Nephron (organoid): ENCODE results near the gene PTTG1IP.
A peak's percentile ranks its signal among the peaks of the same experiment; 100 is the strongest.

Source experiments
- H3K27ac Mint-ChIP-seq, 3 experiments: 2 replicates each; pipeline ENCODE4 v1.8.0; 2020; ENCODE audit warnings: mixed read lengths in 3 of 3, mild to moderate bottlenecking in 2 of 3, moderate library complexity in 1 of 3
- H3K27me3 Mint-ChIP-seq: 2 replicates; pipeline ENCODE4 v1.8.0; 2021; ENCODE audit warnings: low read depth, mild to moderate bottlenecking, moderate library complexity, mixed read lengths
- H3K36me3 Mint-ChIP-seq: 2 replicates; pipeline ENCODE4 v1.8.0; 2020; ENCODE audit warnings: low read depth, mixed read lengths
- H3K4me1 Mint-ChIP-seq: 2 replicates; pipeline ENCODE4 v1.8.0; 2020; ENCODE audit warnings: mixed read lengths
- H3K4me3 Mint-ChIP-seq, 3 experiments: 2 replicates each; pipeline ENCODE4 v1.8.0; 2020; ENCODE audit warnings: mild to moderate bottlenecking in 3 of 3, mixed read lengths in 3 of 3, moderate library complexity in 2 of 3
- H3K9me3 Mint-ChIP-seq: 2 replicates; pipeline ENCODE4 v1.8.0; 2020; ENCODE audit warnings: mixed read lengths
- TF ChIP-seq, protein P1 (sequence below), 3 experiments: fragments of 200-600 bp; sonication (generic); IDR thresholded peaks; one replicate each; pipeline ENCODE4 v1.5.0; 2021; ENCODE audit warnings: antibody characterized with exemption in 3 of 3; ENCODE audit not compliant: unreplicated experiment in 3 of 3

PTTG1IP gene

DNA sequence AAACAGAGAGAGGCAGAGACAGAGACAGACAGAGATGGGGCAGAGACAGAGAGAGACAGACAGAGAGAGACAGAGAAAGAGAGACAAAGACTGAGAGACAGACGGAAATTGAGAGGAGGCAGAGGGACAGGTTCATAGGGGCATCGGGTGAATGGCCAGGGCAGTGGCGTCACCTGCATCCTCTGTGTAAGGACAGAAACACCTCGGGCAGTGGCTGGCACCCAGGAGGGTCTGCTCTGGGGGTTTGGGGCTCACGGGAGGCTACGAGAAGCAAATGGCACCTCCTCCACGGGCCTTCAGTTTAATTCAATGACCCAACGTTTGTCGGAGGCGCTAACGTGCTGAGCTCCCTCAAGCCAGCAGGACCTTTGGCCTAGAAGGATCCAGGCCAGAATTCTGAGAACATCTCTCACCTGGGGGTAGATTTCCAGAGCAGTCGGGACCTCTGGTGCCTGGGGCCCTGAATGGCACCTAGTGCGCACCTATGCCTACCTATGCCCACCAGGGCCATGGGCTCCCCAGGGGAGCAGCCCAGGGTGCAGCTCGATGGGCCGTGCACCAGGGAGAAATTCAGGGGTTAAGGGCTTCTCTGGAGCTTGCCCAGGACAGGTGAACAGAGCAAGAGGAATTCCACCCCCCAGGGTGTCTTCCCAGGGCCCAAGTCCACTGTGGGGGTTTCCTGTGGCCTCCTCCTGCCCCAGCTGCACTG is 20.6 kb upstream of the PTTG1IP start:
- Mint-ChIP-seq H3K9me3 (no peaks in the 10 kb centered on the region), H3K4me1 (no peaks in the 10 kb centered on the region), H3K27ac (no peak overlapping the region), H3K27me3 (peaks cover 24% of the 10 kb centered on the region), H3K4me3 (no peak overlapping the region), H3K36me3 (no peaks in the 10 kb centered on the region)
- TF ChIP-seq, protein P1, sequence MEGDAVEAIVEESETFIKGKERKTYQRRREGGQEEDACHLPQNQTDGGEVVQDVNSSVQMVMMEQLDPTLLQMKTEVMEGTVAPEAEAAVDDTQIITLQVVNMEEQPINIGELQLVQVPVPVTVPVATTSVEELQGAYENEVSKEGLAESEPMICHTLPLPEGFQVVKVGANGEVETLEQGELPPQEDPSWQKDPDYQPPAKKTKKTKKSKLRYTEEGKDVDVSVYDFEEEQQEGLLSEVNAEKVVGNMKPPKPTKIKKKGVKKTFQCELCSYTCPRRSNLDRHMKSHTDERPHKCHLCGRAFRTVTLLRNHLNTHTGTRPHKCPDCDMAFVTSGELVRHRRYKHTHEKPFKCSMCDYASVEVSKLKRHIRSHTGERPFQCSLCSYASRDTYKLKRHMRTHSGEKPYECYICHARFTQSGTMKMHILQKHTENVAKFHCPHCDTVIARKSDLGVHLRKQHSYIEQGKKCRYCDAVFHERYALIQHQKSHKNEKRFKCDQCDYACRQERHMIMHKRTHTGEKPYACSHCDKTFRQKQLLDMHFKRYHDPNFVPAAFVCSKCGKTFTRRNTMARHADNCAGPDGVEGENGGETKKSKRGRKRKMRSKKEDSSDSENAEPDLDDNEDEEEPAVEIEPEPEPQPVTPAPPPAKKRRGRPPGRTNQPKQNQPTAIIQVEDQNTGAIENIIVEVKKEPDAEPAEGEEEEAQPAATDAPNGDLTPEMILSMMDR (IDR thresholded peaks at IDR 0.05; ENCODE audit: unreplicated experiment in 3 of 3): no peak

DNA sequence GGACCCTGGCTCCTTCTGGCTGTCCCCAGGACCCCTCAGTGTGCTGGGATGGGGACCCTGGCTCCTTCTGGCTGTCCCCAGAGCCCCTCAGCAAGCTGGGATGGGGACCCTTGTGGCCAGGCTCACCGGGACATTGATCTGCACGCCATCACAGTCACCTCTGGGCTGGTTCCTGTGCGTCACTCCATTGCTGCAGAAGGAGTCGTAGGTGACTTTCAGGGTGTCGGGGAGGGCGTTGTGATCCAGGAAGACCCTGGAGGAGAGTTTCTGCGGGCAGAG is 19.7 kb upstream of the PTTG1IP start:
- H3K4me3 Mint-ChIP-seq: no peak overlapping the region
- peaks cover 24% of the 10 kb centered on the region for H3K27me3 Mint-ChIP-seq
- H3K27ac Mint-ChIP-seq: no peak overlapping the region
- TF ChIP-seq, protein P1 (IDR thresholded peaks at IDR 0.05; ENCODE audit: unreplicated experiment in 3 of 3): no peak
- H3K36me3 Mint-ChIP-seq: no peaks in the 10 kb centered on the region
- no peaks in the 10 kb centered on the region for H3K4me1 Mint-ChIP-seq
- H3K9me3 Mint-ChIP-seq: no peaks in the 10 kb centered on the region

DNA sequence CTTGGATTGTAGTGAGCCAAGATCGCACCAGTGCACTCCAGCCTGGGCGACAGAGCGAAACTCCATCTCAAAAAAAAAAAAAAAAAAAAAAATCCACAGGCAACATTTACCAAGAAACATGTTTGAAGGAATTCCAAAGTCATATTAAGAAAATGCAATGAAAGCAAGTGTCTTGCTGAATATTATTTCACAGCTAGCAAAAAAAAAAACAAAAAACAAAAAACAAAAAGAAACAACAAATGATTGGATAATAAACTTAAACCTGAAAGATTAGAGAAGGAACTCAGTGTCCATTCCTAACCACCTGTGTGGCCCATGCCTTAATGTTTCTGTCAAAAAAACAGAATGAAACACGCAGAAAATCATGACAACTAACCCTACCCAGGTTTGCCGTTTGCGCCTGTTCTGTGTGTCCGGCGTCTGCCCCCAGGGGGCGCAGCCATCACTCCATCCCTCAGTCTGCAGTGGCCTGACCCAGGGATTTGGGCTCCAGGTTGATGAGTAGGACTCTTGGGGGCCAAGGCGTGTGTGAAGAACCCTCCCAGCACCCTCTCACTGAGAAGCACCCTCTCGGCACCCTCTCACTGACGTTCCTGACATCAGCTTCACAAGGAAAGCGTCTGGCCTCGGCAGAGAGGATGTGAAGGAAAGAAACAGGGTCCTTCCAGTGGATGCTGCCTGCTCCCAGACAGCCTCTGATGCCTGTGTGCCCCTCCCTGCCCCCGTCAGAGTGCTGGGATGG is 19.2 kb upstream of the PTTG1IP start:
- Mint-ChIP-seq H3K4me1 (no peaks in the 10 kb centered on the region), H3K27ac (no peak overlapping the region), H3K4me3 (no peak overlapping the region), H3K9me3 (no peaks in the 10 kb centered on the region), H3K36me3 (no peaks in the 10 kb centered on the region), H3K27me3 (peaks cover 22% of the 10 kb centered on the region)
- TF ChIP-seq, protein P1 (IDR thresholded peaks at IDR 0.05; ENCODE audit: unreplicated experiment in 3 of 3): peak; percentile 74 to 78 (median 75)

DNA sequence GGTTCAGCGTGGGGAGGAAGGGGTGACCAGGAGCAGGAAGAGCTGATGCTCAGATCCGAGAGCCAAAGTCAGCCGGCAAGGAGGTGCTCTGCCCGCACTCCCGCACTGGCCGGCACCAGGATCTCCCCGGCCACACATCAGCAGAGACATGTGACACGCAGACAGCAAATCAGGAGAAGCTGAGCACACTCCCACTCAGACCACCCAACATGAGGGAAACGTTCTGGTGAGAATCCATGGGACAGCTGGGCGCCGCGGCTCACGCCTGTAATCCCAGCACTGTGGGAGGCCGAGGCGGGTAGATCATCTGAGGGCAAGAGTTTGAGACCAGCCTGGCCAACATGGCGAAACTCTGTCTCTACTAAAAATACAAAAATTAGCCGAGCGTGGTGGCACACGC is 18.6 kb upstream of the PTTG1IP start:
- peaks cover 20% of the 10 kb centered on the region for H3K27me3 Mint-ChIP-seq
- H3K9me3 Mint-ChIP-seq: no peaks in the 10 kb centered on the region
- no peaks in the 10 kb centered on the region for H3K36me3 Mint-ChIP-seq
- TF ChIP-seq, protein P1 (IDR thresholded peaks at IDR 0.05; ENCODE audit: unreplicated experiment in 3 of 3): no peak
- H3K4me3 Mint-ChIP-seq: no peak overlapping the region
- H3K27ac Mint-ChIP-seq: no peak overlapping the region
- no peaks in the 10 kb centered on the region for H3K4me1 Mint-ChIP-seq

DNA sequence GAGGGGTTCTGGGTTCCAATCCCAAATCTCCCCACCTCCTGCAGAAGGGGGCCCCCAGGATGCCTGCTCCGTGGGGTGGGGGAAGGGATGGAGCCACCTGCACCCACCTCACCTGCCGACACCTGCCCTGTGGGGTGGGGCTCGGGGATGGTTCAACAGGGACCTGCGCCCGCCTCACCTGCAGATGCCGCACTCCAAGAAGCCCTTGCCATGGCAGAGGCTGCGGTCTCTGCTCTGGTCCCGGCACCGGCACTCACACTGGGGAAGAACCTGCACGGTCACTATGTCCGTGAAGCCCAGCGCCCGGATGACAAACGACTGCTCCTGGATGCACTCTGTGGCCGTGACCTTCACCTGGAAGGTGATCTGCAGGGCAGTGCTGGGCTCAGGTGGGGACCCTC is 18.1 kb upstream of the PTTG1IP start:
- Mint-ChIP-seq H3K4me3 (no peak overlapping the region), H3K36me3 (no peaks in the 10 kb centered on the region), H3K27ac (no peak overlapping the region), H3K4me1 (no peaks in the 10 kb centered on the region), H3K9me3 (no peaks in the 10 kb centered on the region), H3K27me3 (peaks cover 20% of the 10 kb centered on the region)
- TF ChIP-seq, protein P1 (IDR thresholded peaks at IDR 0.05; ENCODE audit: unreplicated experiment in 3 of 3): no peak
